ENCODE results near the gene MAP6. TPM values are rescaled to one million over a fixed set of nuclear protein-coding genes. Genes with fewer than 3 reads are reported as not detected.

MAP6 gene
- total and polyA plus RNA-seq, 9 of the 15 experiments (the other 6 are each of a cell fraction or from before 2014, with no cell fraction given): not detected

GRCh38 chr11:75589933-75590332 is 78.9 kb downstream of the MAP6 start (continued):
- no peak for TF ChIP-seq NONO (IDR thresholded peaks at IDR 0.05; ENCODE audit: low read depth in 2 of 2, low read length in 1 of 2)
- no peak for TF ChIP-seq LARP7 (IDR thresholded peaks at IDR 0.05)
- TF ChIP-seq CC2D1A (IDR thresholded peaks at IDR 0.05): peak; percentile 96; the same call in 1 of the 2 replicates
- TF ChIP-seq ZNF76 (CRISPR knock-in tag; IDR thresholded peaks at IDR 0.05; ENCODE audit: borderline replicate concordance): no peak
- TF ChIP-seq RBM39 (optimal IDR thresholded peaks at IDR 0.05; ENCODE audit: low read depth, low read length): no peak
- TF ChIP-seq ZSCAN32 (CRISPR knock-in tag; IDR thresholded peaks at IDR 0.05): no peak
- TF ChIP-seq MECOM (CRISPR knock-in tag; IDR thresholded peaks at IDR 0.05): peak; percentile 68; the same call in 1 of the 2 replicates
- TF ChIP-seq ASH1L (IDR thresholded peaks at IDR 0.05; ENCODE audit: borderline replicate concordance, low read depth, partially characterized antibody): no peak
- no peak for TF ChIP-seq ZNF444 (CRISPR knock-in tag; IDR thresholded peaks at IDR 0.05)
- TF ChIP-seq XRCC3 (IDR thresholded peaks at IDR 0.05): no peak
- no peak for TF ChIP-seq RBM34 (IDR thresholded peaks at IDR 0.05; ENCODE audit: borderline replicate concordance, insufficient read depth, low read length)
- no peak for TF ChIP-seq ZFX (CRISPR knock-in tag; IDR thresholded peaks at IDR 0.05)
- TF ChIP-seq ZBTB43 (CRISPR knock-in tag; IDR thresholded peaks at IDR 0.05): no peak
- peak; percentile 92 for TF ChIP-seq TFAP4 (CRISPR knock-in tag; IDR thresholded peaks at IDR 0.05; ENCODE audit: borderline replicate concordance)
- no peak for TF ChIP-seq NR2C1 (IDR thresholded peaks at IDR 0.05)
- TF ChIP-seq NR2C1 (tag; IDR thresholded peaks at IDR 0.05): no peak
- TF ChIP-seq TEAD4 (IDR thresholded peaks at IDR 0.05; ENCODE audit: low read length): peak; percentile 99
- no peak for TF ChIP-seq TEAD4 (CRISPR knock-in tag; IDR thresholded peaks at IDR 0.05; ENCODE audit: borderline replicate concordance)
- peak; percentile 37 for TF ChIP-seq NCOA4 (IDR thresholded peaks at IDR 0.05; ENCODE audit: partially characterized antibody)
- TF ChIP-seq CEBPB (tag; IDR thresholded peaks at IDR 0.05): no peak
- no peak for TF ChIP-seq HMBOX1 (IDR thresholded peaks at IDR 0.05)
- TF ChIP-seq NCOR1 (IDR thresholded peaks at IDR 0.05): peak; percentile 98
- TF ChIP-seq U2AF1 (optimal IDR thresholded peaks at IDR 0.05; ENCODE audit: low read depth, low read length): no peak
- TF ChIP-seq CXXC5 (CRISPR knock-in tag; IDR thresholded peaks at IDR 0.05): no peak
- TF ChIP-seq TCF7 (IDR thresholded peaks at IDR 0.05; ENCODE audit: borderline replicate concordance): no peak
- TF ChIP-seq HMGXB4 (CRISPR knock-in tag; IDR thresholded peaks at IDR 0.05): no peak
- no peak for TF ChIP-seq BDP1 (IDR thresholded peaks at IDR 0.05; ENCODE audit: insufficient read depth, insufficient read length)
- no peak for TF ChIP-seq FOXK1 (CRISPR knock-in tag; IDR thresholded peaks at IDR 0.05; ENCODE audit: borderline replicate concordance)

All from K562 (cell line).